OCI-LY1 (cell line): ENCODE results near the gene CSNK1A1.

Experiments
- H2AFZ ChIP-seq: fragments of 200-600 bp; sonication (generic), shearing (Covaris generic); 2 replicates; pipeline ENCODE4 v1.6.0; 2014; ENCODE audit warnings: antibody characterized with exemption, mild to moderate bottlenecking, low read length
- H3F3A ChIP-seq: fragments of 200-600 bp; sonication (generic), shearing (Covaris generic); 2 replicates; pipeline ENCODE4 v1.6.0; 2014; ENCODE audit warnings: mild to moderate bottlenecking, antibody characterized with exemption, low read length, moderate library complexity; ENCODE audit not compliant: insufficient read depth
- H3K27ac ChIP-seq: fragments of 200-600 bp; sonication (generic); 2 replicates; pipeline ENCODE4 v1.5.1; 2014; ENCODE audit warnings: low read length, mixed run types, mild to moderate bottlenecking, low read depth; ENCODE audit not compliant: poor library complexity, severe bottlenecking
- H3K27me3 ChIP-seq: fragments of 200-600 bp; sonication (generic); 2 replicates; pipeline ENCODE4 v1.6.0; 2014; ENCODE audit warnings: antibody characterized with exemption, mild to moderate bottlenecking, low read length, moderate library complexity; ENCODE audit not compliant: insufficient read depth
- H3K36me3 ChIP-seq: fragments of 200-600 bp; sonication (generic); 2 replicates; pipeline ENCODE4 v1.6.1; 2014; ENCODE audit warnings: mild to moderate bottlenecking, antibody characterized with exemption, low read length, moderate library complexity, mixed read lengths; ENCODE audit not compliant: insufficient read depth
- H3K4me1 ChIP-seq: fragments of 200-600 bp; sonication (generic); 2 replicates; pipeline ENCODE4 v1.5.1; 2014; ENCODE audit warnings: mild to moderate bottlenecking, low read length, moderate library complexity; ENCODE audit not compliant: insufficient read depth, severe bottlenecking
- H3K4me2 ChIP-seq: fragments of 200-600 bp; sonication (generic), shearing (Covaris generic); 2 replicates; pipeline ENCODE4 v1.6.1; 2014; ENCODE audit warnings: low read length
- H3K4me3 ChIP-seq: fragments of 200-600 bp; sonication (generic); 2 replicates; pipeline ENCODE4 v1.5.1; 2014; ENCODE audit warnings: low read length, low read depth, mild to moderate bottlenecking, mixed read lengths; ENCODE audit not compliant: poor library complexity, severe bottlenecking
- H3K79me2 ChIP-seq: fragments of 200-600 bp; shearing (Covaris generic); 2 replicates; pipeline ENCODE4 v1.6.1; 2016; ENCODE audit warnings: mixed run types, low read length, mixed read lengths; ENCODE audit not compliant: insufficient read depth
- H3K9ac ChIP-seq: fragments of 200-600 bp; sonication (generic), shearing (Covaris generic); 2 replicates; pipeline ENCODE4 v1.6.1; 2014; ENCODE audit warnings: mild to moderate bottlenecking, low read length, mixed read lengths
- H3K9me2 ChIP-seq: fragments of 200-600 bp; sonication (generic), shearing (Covaris generic); 2 replicates; pipeline ENCODE4 v1.6.1; 2014; ENCODE audit warnings: low read depth, mild to moderate bottlenecking, low read length, mixed read lengths
- H3K9me3 ChIP-seq: fragments of 200-600 bp; shearing (Covaris generic); 2 replicates; pipeline ENCODE4 v1.6.1; 2014; ENCODE audit warnings: low read length, mixed read lengths
- H4K20me1 ChIP-seq: fragments of 200-600 bp; sonication (generic), shearing (Covaris generic); 2 replicates; pipeline ENCODE4 v1.6.0; 2016; ENCODE audit warnings: mild to moderate bottlenecking, low read length; ENCODE audit not compliant: insufficient read depth
- EZH2 ChIP-seq: fragments of 200-600 bp; sonication (generic), shearing (Covaris generic); IDR thresholded peaks from 2 replicates; pipeline ENCODE4 v1.8.0; 2017; ENCODE audit warnings: borderline replicate concordance, mixed run types, mild to moderate bottlenecking, antibody characterized with exemption, low read length, moderate library complexity, mixed read lengths
- TF ChIP-seq, protein P1 (sequence below): fragments of 200-600 bp; sonication (generic), shearing (Covaris generic); IDR thresholded peaks from 2 replicates; pipeline ENCODE4 v1.5.1; 2017; ENCODE audit warnings: mild to moderate bottlenecking, antibody characterized with exemption, low read length, moderate library complexity, mixed read lengths

The CSNK1A1 gene

GRCh38 chr5:149471406-149472183 is 79.6 kb downstream of the CSNK1A1 start:
- Histone ChIP-seq H3F3A (no peaks in the 10 kb centered on the region), H3K27ac (no peak overlapping the region), H3K4me1 (no peaks in the 10 kb centered on the region), H3K9ac (no peak overlapping the region), H3K4me2 (no peak overlapping the region), H3K79me2 (no peaks in the 10 kb centered on the region), H3K27me3 (peaks cover 4% of the 10 kb centered on the region; the same call in 1 of the 2 replicates), H3K9me3 (no peaks in the 10 kb centered on the region), H4K20me1 (no peaks in the 10 kb centered on the region), H3K36me3 (no peaks in the 10 kb centered on the region), H3K9me2 (no peaks in the 10 kb centered on the region), H2AFZ (no peak overlapping the region), H3K4me3 (no peak overlapping the region)
- TF ChIP-seq EZH2: no peak
- TF ChIP-seq, protein P1, sequence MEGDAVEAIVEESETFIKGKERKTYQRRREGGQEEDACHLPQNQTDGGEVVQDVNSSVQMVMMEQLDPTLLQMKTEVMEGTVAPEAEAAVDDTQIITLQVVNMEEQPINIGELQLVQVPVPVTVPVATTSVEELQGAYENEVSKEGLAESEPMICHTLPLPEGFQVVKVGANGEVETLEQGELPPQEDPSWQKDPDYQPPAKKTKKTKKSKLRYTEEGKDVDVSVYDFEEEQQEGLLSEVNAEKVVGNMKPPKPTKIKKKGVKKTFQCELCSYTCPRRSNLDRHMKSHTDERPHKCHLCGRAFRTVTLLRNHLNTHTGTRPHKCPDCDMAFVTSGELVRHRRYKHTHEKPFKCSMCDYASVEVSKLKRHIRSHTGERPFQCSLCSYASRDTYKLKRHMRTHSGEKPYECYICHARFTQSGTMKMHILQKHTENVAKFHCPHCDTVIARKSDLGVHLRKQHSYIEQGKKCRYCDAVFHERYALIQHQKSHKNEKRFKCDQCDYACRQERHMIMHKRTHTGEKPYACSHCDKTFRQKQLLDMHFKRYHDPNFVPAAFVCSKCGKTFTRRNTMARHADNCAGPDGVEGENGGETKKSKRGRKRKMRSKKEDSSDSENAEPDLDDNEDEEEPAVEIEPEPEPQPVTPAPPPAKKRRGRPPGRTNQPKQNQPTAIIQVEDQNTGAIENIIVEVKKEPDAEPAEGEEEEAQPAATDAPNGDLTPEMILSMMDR: no peak

GRCh38 chr5:149470942-149471341 is 80.3 kb downstream of the CSNK1A1 start:
- no peak overlapping the region for H3K9ac ChIP-seq
- no peaks in the 10 kb centered on the region for H3F3A ChIP-seq
- peaks cover 4% of the 10 kb centered on the region; the same call in 1 of the 2 replicates for H3K27me3 ChIP-seq
- TF ChIP-seq, protein P1: no peak
- TF ChIP-seq EZH2: no peak
- H3K9me2 ChIP-seq: no peaks in the 10 kb centered on the region
- no peaks in the 10 kb centered on the region for H3K4me1 ChIP-seq
- H2AFZ ChIP-seq: no peak overlapping the region
- H3K9me3 ChIP-seq: no peaks in the 10 kb centered on the region
- H4K20me1 ChIP-seq: no peaks in the 10 kb centered on the region
- no peaks in the 10 kb centered on the region for H3K36me3 ChIP-seq
- no peak overlapping the region for H3K4me2 ChIP-seq
- H3K79me2 ChIP-seq: no peaks in the 10 kb centered on the region
- H3K4me3 ChIP-seq: no peak overlapping the region
- no peak overlapping the region for H3K27ac ChIP-seq

- Histone ChIP-seq H3K4me3 (no peak overlapping the region), H3K4me2 (no peak overlapping the region), H3F3A (no peaks in the 10 kb centered on the region), H3K4me1 (no peaks in the 10 kb centered on the region), H3K9me2 (no peaks in the 10 kb centered on the region), H3K9me3 (no peaks in the 10 kb centered on the region), H4K20me1 (no peaks in the 10 kb centered on the region), H3K79me2 (no peaks in the 10 kb centered on the region), H3K36me3 (no peaks in the 10 kb centered on the region), H3K27ac (no peak overlapping the region), H3K9ac (no peak overlapping the region), H2AFZ (no peak overlapping the region), H3K27me3 (peaks cover 5% of the 10 kb centered on the region)
- TF ChIP-seq, protein P1: no peak
Observed at GRCh38 chr5:149466457-149466972, 84.7 kb downstream of the CSNK1A1 start.
